GM21526 (cell line): ENCODE results near the gene SHH.
"Not testable (repeated sequence)": the region's sequence is repeated elsewhere in the genome, so short reads cannot be mapped to it uniquely, and the experiment has no call there.

Source experiments
- ATAC-seq: cut with Tn5 transposase; IDR thresholded peaks from one replicate; pipeline ENCODE4 v1.9.1; 2021; ENCODE audit warnings: moderate library complexity; ENCODE audit not compliant: unreplicated experiment, low FRiP score

The SHH gene

DNA sequence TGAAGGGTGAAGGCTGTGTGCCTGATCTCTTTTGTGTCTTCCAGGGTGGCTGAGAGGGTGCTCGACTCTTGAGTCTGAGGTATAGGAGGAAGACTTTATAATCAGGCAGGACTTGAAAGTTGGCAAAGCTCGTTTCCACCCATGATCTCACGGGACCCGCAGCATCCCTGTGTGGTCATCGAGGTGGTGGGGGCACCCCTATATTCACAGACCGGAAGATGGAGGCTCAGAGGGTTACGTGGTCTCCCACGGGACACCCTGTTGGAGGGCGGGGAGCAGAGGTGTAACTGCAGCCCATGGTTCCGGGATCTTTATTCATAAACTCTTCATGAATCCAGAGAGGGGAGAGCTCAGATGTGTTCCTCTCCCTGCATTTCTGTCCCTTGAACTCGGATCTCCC, 9.6 kb upstream of the SHH start:
- ATAC-seq = no peak

- no peak for ATAC-seq
Measured at GRCh38 chr7:155820788-155821187, 8.5 kb upstream of the SHH start.

DNA sequence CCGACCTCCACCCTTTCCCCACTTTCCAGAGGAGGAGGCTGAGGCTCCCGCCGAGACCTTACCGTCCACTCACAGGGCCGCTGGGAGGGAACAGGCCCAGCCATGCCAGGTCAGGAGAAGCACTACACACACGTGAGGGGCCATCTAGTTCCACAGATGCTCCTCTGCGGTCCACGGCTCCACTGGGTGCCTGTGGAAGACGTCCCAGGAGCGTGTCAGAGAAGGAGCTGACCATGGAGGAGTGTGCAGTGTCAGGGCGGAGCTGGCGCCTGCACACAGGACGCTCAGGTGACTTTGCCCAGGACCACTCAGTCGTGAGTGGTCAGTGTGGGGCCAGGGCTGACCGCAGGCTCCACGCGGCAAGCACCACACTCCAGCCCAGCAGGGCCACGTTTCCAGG, 8.0 kb upstream of the SHH start:
- no peak for ATAC-seq

- ATAC-seq = no peak
Measured at GRCh38 chr7:155819186-155819585, 6.9 kb upstream of the SHH start.

GRCh38 chr7:155818820-155819168, 6.5 kb upstream of the SHH start:
- ATAC-seq = no peak

GRCh38 chr7:155818154-155818819, 6.0 kb upstream of the SHH start:
- ATAC-seq = no peak

GRCh38 chr7:155817515-155817914, 5.3 kb upstream of the SHH start:
- ATAC-seq = not testable (repeated sequence)

DNA sequence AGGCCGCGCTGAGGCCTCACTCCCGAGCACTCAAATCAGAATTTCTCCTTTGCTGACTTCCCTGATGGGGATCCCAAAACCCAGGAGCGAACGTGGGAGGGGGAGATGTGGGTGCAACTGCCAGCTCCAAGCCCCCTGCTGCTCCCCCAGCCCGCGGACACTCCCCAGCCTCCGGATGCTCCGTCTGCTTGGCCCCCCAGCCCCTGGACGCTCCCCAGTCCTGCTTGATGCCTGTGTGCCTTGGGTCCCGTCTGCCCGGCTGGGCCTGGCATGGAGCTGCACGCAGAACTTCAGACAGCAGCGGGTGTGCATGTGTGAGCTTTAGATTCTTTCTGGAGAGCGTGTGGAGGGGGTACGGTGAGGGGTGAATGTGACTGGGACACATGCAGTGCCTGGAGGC, 4.7 kb upstream of the SHH start:
- ATAC-seq = no peak

DNA sequence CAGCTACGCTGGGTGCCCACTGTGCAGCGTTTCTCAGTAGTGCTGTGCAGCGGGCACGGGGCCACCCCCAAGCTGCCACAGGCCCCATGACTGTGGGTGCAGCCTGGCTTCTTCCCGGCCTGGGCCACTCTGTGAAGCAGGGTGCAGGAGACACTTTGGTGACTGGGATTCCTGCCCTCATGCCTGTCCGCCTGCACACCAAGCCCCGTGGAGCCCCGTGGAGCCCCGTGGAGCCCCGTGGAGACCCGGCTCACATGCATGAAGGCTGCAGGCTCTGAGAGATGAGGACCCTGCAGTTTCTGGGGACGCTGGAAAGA, 3.9 kb upstream of the SHH start:
- ATAC-seq = no peak

- peak; percentile 88 for ATAC-seq
Measured at GRCh38 chr7:155815332-155816191, 3.3 kb upstream of the SHH start.

DNA sequence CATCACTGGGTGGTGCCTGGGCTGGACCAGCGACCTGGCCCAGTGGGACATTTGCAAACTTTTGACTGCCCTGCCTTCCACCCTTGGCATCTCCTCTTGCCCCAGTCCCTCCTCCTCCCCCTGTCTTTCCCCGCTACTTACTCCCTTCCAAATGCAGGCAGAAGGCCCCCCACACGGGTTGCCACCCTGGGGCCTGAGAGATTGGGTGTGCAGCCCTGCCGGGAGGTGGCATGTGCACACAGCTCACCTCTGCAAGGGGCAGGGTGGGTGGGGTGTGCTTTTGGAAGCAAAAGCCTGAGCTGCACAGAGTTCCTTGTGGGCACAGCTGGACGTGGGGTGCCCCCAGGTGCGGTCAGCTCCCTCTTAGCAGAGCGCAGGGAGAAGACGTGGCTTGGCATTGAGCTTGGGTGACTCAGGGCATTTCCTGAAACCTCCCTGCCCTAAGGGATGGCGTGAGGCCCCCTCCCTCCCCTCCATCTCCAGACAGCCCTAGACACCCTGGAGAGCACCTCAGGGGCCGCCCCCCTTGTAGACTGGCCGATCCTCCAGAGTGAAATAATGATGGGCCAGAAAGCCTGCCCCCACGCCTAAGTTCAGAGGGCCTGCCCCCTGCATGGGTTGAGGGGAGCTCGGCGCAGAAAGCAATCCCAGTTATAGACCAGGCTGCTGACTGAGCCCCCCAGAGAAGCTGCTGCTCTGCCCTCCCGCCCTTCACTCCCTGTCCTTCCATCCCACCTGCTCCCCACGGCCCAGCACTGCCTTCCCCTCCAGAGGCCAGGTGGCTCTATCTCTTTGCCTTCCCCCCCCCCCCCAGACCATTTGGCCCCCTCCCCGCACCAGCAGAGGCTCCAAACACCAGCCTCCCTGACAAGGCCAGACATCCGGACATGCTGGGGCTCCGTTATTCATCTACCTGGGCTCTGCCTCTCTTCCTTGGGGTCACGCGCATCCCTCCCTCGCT, 2.3 kb upstream of the SHH start:
- ATAC-seq = no peak

DNA sequence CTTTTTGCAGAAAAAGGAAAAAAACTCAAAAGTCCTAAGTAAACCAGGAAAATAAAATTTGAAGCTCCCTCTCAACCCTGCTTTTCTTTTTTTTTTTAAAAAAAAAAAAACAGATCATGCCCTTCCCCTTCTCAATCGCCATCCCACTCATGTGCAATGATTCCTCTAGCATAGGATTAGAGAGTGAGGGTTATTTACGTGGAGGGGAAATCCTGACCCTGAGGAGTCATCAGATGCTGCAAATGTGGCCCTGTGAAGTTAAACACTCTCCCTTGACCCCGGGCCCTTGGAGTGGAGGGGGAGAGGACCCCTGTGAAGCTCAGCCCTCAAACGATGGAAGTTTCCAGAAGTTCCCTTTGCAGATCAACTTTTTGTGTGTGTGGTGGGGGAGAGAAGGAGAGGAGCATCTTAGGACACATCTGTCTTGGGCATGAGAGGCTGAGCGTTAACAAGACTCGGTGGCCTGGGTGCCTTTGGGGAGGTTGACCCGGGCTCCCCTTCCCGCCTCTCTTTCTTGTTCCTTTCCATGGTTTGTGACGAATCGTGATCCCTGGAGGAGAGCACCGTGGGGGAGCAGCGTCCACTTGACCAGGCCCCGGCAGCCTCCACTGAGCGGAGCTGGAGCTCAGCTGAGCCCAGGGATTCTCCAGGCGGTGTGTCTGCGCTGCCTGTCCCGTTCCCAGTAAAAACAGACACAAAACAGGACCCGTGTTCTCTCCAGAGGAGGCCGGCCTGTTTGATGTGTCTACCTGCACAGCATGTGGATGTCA, 1.5 kb upstream of the SHH start:
- no peak for ATAC-seq

DNA sequence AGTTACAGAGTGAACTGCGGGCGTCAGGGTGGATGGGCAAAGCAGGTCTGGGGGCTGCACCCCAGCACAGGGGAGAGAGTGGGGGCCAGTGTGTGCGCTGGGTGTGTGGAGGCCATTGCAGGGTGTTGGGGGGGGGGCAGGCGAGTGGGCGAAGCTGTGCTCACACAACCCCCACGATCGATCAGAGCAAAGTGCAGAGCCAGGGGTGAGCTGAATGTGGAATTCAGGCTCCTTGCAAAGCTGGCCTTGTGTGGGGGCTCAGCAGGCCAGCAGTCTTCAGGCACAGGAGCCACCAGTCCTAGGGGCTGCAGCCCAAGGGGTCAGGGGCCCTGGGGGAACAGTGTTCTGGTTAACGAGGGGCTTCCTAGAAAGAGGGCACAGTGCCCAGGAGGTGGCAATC, 862 bp upstream of the SHH start:
- no peak for ATAC-seq

GRCh38 chr7:155811560-155811894, 736 bp downstream of the SHH start:
- ATAC-seq = no peak

GRCh38 chr7:155810770-155811559, 1.3 kb downstream of the SHH start:
- ATAC-seq = no peak

- ATAC-seq = no peak
Measured at GRCh38 chr7:155809947-155810769, 2.1 kb downstream of the SHH start.

DNA sequence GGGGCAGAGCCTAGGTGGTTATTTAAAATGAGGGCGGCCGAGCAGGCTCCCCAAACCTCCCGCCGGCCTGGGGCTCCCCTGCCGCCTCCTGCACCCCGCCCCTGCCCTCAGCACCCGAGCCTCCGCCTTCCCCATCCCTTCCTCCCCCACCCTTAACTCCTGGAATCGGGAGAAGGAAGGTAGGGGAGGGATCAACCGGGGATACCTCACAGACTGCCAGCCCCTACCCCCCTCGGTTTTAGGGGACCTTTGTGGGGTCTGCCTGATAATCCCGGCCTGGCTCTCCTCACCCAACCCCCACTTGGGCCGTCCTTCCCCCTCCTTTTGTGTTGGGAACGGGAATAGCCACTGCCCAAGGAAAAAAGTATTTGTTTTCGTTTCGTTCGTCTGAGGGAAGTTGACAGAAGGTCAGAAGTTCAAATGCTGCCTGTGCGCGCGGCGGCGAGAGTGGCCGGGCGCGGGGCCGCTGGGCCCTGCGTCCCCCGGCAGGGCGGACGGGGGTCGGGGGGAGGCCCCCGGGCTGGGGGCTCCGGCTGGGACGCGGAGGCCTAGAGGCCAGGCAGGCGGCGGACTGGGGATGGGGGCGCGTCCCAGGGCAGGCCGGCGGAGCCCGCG, 2.8 kb downstream of the SHH start:
- ATAC-seq = no peak

- ATAC-seq = no peak
Measured at GRCh38 chr7:155808549-155809331, 3.5 kb downstream of the SHH start.
